DOHH2 (cell line): ENCODE data around the gene MED31.

Source experiments
- CTCF ChIP-seq: fragments of 200-600 bp; sonication (generic); IDR thresholded peaks from one replicate; pipeline ENCODE4 v1.5.1; 2014; ENCODE audit warnings: antibody characterized with exemption, mild to moderate bottlenecking, low read depth, low read length; ENCODE audit not compliant: poor library complexity, severe bottlenecking
- EZH2phosphoT487 ChIP-seq: fragments of 200-600 bp; sonication (generic); IDR thresholded peaks from 2 replicates; pipeline ENCODE4 v1.6.1; 2017; ENCODE audit warnings: borderline replicate concordance, mild to moderate bottlenecking, antibody characterized with exemption, low read length, moderate library complexity, mixed read lengths

DNA sequence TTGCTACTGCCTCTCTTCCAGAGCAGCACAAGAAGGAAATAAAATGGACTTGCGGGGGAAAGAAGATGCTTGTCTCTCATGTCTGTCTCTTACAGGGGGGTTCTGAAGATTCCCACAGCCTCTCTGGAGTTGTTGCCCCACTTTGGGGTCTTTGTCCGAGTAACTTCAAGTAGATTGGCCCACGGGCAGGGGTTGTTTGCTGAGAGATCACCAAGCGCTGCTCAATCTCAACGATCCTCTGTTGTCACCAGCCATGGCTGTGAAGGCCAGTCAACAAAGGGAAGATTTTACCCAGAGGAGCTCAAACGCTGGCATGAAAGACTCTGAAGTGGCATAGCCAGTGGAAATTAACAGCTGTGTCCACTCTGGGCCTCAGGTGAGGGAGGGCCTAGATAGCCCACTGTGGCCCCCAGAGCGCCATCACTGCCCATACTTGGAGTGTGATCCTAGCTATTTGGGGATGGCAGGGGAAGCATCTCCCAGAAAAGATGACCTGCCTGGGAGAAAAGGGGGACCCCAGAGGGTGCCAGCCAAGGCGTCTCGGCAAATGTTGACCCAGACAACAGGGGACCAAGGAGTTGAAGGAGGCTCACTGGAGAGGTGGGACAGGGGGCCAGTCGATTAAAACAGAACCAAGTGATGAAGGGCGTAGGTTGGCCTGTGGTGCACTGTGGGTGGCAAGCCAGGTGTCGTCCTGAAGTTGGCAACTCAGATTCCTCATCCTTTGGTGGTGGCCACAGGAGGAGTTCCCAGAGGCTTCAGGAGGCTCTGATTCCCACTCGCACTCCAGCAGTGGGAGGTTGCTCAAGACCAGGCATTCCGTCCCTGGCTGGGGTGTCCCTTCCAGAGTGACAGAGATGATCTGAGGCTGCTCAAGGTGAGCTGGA is 33.7 kb upstream of the MED31 start:
- TF ChIP-seq CTCF (no peak), EZH2phosphoT487 (no peak)
